Measurements from ENCODE around the gene NCOR1. TPM values are rescaled to one million over a fixed set of nuclear protein-coding genes. Genes with fewer than 3 reads are reported as not detected.

The NCOR1 gene
- total RNA-seq, 1 donor from 2014 or later: 165 TPM

DNA sequence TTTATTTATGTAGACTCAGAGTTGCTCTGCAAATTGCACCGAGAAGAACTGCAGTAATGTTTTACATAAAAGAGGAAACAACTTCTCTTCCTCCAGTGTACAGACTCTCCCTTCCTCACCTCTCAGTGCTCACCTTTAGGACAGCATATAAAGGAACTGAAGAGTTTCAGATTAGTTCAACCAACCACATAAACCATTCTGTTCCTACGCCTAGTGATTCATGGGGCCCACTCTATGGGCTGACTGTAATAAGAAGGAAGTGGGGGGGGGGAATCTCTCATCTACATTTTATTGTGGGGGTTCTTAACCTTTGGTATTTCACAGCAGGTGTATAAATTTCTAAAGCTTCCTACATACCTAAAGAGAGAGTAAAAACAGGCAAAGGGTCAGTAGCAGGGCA lies 234.1 kb downstream of the NCOR1 start:
- no peak for DNase-seq (ENCODE audit: low spot score, unreplicated experiment)
- Mint-ChIP-seq H3K4me1 (ENCODE audit: low read depth) (no peaks in the 10 kb centered on the region), H3K4me3 (ENCODE audit: low read depth) (no peak overlapping the region), H3K9me3 (ENCODE audit: low read depth) (peaks cover 6% of the 10 kb centered on the region), H3K36me3 (ENCODE audit: insufficient read depth) (peaks cover 35% of the 10 kb centered on the region), H3K27ac (no peak overlapping the region), H3K27me3 (no peaks in the 10 kb centered on the region)
- TF ChIP-seq CTCF (IDR thresholded peaks at IDR 0.05; ENCODE audit: unreplicated experiment): no peak

Other genes starting within 250 kb of the NCOR1 start
- gene ZSWIM7, start 215.8 kb downstream of the NCOR1 start, total RNA-seq: 27.9 and 35.4 TPM in 2 replicates
- 42.2 and 42.5 TPM in 2 replicates for gene TTC19, start 215.7 kb downstream of the NCOR1 start, total RNA-seq
- 37.1 and 40.5 TPM in 2 replicates for gene PIGL, start 1.7 kb upstream of the NCOR1 start, total RNA-seq
- gene CENPV, start 137.9 kb upstream of the NCOR1 start, total RNA-seq: 201 and 206 TPM in 2 replicates
- gene UBB, start 165.6 kb upstream of the NCOR1 start, total RNA-seq: 1,450 and 1,477 TPM in 2 replicates
- gene TRPV2, start 200.0 kb upstream of the NCOR1 start, total RNA-seq: 1.3 and 2.1 TPM in 2 replicates